ENCODE measurements around the gene ANO10.

GRCh38 chr3:43499256-43499655 lies 122.6 kb downstream of the ANO10 start:
- no peak for TF ChIP-seq CTCF (conservative IDR thresholded peaks at IDR 0.05; ENCODE audit: low read depth, low read length)
- TF ChIP-seq EZH2 (IDR thresholded peaks at IDR 0.05; ENCODE audit: borderline replicate concordance, low read depth, low read length, poor library complexity, severe bottlenecking): no peak
